Measurements from ENCODE around the gene LUC7L3.

The LUC7L3 gene

DNA sequence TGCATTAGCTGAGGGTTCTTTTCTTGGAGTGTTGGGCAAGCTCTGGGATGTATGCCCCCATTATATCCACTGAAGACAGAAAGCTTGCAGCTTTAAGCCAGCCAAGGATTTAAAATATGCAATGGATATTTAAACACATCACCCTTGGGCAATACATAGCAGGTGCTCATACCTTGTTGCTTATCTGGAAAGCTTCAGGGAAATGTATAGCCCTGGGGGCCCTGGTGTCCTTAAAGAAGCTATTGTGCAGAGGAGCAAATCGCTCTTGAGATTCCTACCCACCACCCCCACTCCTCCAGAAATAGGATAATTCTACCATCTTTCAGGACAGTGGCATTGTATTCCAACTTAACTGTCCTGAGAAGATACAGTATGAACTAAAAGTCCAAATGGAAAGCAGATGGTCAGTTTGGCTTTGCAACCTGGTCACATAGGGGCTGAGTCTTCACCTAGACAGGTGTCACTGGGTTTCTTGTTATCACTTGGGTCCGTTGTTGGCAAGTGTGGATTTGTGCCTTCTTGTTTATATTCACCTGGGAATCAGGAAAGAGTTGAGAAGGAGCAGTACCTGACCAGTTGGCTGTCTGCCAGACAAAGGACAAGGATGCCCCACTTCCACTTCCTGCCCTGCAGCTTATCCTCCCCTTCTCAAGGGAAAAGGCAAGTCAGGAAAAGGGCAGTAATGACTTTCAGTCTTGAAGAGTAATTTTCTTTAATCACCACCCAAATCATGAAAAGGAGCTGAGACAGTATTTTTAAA is 44.5 kb downstream of the LUC7L3 start:
- Mint-ChIP-seq H3K9me3 (no peaks in the 10 kb centered on the region), H3K27me3 (ENCODE audit: low read depth) (no peaks in the 10 kb centered on the region), H3K4me1 (peaks cover 28% of the 10 kb centered on the region), H3K4me3 (peak overlapping the region in 1 of 3 experiments; percentile 45), H3K27ac (peak overlapping the region in 2 of 3 experiments; percentile 23 to 36), H3K36me3 (ENCODE audit: low read depth) (no peaks in the 10 kb centered on the region)
- no peak for TF ChIP-seq CTCF (IDR thresholded peaks at IDR 0.05; ENCODE audit: unreplicated experiment in 3 of 3)

- Mint-ChIP-seq H3K27me3 (ENCODE audit: low read depth) (no peaks in the 10 kb centered on the region), H3K9me3 (no peaks in the 10 kb centered on the region), H3K4me1 (peaks cover 26% of the 10 kb centered on the region), H3K27ac (peak overlapping the region in 2 of 3 experiments; percentile 23 to 36), H3K36me3 (ENCODE audit: low read depth) (no peaks in the 10 kb centered on the region), H3K4me3 (no peak overlapping the region)
- no peak for TF ChIP-seq CTCF (IDR thresholded peaks at IDR 0.05; ENCODE audit: unreplicated experiment in 3 of 3)
Observed at GRCh38 chr17:50764734-50765149, 45.3 kb downstream of the LUC7L3 start.

- H3K4me1 Mint-ChIP-seq = peaks cover 30% of the 10 kb centered on the region
- TF ChIP-seq CTCF (IDR thresholded peaks at IDR 0.05; ENCODE audit: unreplicated experiment in 3 of 3) = no peak
- no peaks in the 10 kb centered on the region for H3K9me3 Mint-ChIP-seq
- no peaks in the 10 kb centered on the region for H3K36me3 Mint-ChIP-seq (ENCODE audit: low read depth)
- H3K27me3 Mint-ChIP-seq (ENCODE audit: low read depth) = no peaks in the 10 kb centered on the region
- H3K27ac Mint-ChIP-seq = no peak overlapping the region
- H3K4me3 Mint-ChIP-seq = no peak overlapping the region
Observed at GRCh38 chr17:50765454-50766221, 46.2 kb downstream of the LUC7L3 start.

DNA sequence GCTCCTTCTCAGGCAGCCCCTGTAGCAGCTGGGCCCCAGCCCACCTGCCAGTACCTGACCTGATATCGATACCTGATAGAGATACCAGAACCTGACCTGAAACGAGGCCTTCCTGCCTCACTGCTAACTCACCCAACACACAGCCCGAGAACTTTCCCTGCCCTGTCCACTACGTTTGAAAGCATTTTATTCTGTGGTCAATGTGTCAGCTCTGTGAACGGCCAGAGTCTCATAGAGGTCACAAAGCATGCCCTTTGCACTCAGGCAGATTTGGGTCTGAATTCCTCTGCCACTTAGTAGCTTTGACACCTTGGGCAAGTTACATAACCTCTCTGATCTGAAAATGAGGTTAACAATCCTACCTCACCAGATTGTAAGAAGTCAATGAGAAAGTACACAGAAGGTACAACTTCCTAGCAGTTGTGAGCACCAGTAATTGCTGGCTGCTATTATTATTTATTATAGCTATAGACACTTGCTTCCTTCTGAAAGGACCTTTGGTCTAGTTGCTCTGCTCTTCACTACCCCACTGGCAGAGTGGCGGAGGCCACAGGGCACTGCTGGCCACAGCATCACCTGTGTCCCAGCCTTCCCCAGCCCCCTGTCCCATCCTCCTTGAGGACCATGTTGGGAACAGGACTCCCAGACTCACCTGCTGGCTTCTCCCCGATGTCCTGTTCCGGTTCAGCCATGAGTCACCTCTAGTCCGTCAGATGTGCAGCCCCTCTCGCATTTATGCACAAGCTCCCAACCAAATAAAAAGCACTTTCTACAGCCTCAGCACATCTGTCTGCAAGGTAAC is 47.0 kb downstream of the LUC7L3 start:
- Mint-ChIP-seq H3K27me3 (ENCODE audit: low read depth) (no peaks in the 10 kb centered on the region), H3K27ac (no peak overlapping the region), H3K4me1 (peaks cover 30% of the 10 kb centered on the region), H3K9me3 (no peaks in the 10 kb centered on the region), H3K4me3 (peak overlapping the region in 1 of 3 experiments; percentile 34), H3K36me3 (ENCODE audit: low read depth) (no peaks in the 10 kb centered on the region)
- no peak for TF ChIP-seq CTCF (IDR thresholded peaks at IDR 0.05; ENCODE audit: unreplicated experiment in 3 of 3)

DNA sequence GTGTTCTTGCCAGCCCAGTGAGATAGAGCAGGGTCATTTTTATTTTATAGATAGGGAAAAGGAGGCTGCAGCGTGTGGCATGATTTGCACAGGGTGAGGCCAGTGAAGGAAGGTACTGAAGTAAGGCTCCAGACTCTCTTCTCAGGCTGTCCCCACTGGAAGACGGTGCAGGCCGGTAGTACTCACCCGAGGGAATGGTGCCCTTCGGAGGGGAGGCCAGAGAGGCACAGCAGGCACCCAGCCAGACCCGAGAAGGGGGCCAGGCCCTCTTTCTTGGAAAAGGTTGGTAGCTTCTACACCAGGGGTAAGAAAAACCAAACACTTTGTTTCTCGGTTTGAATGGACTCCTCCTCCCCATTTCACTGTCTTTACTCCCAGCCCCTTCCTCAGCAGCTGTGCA is 47.6 kb downstream of the LUC7L3 start:
- no peaks in the 10 kb centered on the region for H3K27me3 Mint-ChIP-seq (ENCODE audit: low read depth)
- H3K4me3 Mint-ChIP-seq = no peak overlapping the region

More for the DNA sequence above, 47.6 kb downstream of the LUC7L3 start:
- H3K9me3 Mint-ChIP-seq = no peaks in the 10 kb centered on the region
- peaks cover 30% of the 10 kb centered on the region for H3K4me1 Mint-ChIP-seq
- no peak for TF ChIP-seq CTCF (IDR thresholded peaks at IDR 0.05; ENCODE audit: unreplicated experiment in 3 of 3)
- H3K27ac Mint-ChIP-seq = no peak overlapping the region
- no peaks in the 10 kb centered on the region for H3K36me3 Mint-ChIP-seq (ENCODE audit: low read depth)

All from nephron (organoid).